NB4 (cell line): ENCODE measurements around the gene AXL.
"Not testable (repeated sequence)": the region's sequence is repeated elsewhere in the genome, so short reads cannot be mapped to it uniquely, and the experiment has no call there.

Experiments
- DNase-seq: peaks from one replicate; pipeline ENCODE4 v3.0.0; 2010; ENCODE audit warnings: low read depth
- H3K4me3 ChIP-seq: one replicate; pipeline ENCODE4 v1.5.1; 2011; ENCODE audit warnings: mild to moderate bottlenecking, low read depth, low read length, moderate library complexity
- CTCF ChIP-seq: IDR thresholded peaks from one replicate; pipeline ENCODE4 v1.5.1; 2012; ENCODE audit warnings: low read depth, low read length
- MAX ChIP-seq: IDR thresholded peaks from 2 replicates; pipeline ENCODE4 v1.6.1; 2011; ENCODE audit warnings: low read depth, low read length
- MYC ChIP-seq: IDR thresholded peaks from 2 replicates; pipeline ENCODE4 v1.6.1; 2011; ENCODE audit warnings: low read depth, low read length
- POLR2A ChIP-seq: IDR thresholded peaks from 2 replicates; pipeline ENCODE4 v1.6.1; 2011; ENCODE audit warnings: mild to moderate bottlenecking; ENCODE audit not compliant: insufficient read length; ENCODE audit errors: extremely low read depth

The AXL gene

GRCh38 chr19:41228486-41228885, 9.5 kb downstream of the AXL start:
- no peak for TF ChIP-seq MAX
- no peak for TF ChIP-seq CTCF
- no peak for TF ChIP-seq MYC
- TF ChIP-seq POLR2A, result no peak
- DNase-seq, result no peak
- H3K4me3 ChIP-seq, result no peak overlapping the region

GRCh38 chr19:41229338-41229737, 10.3 kb downstream of the AXL start:
- H3K4me3 ChIP-seq, DNase-seq: not testable (repeated sequence)

- TF ChIP-seq CTCF (no peak), MYC (no peak), POLR2A (no peak), MAX (no peak)
- DNase-seq, result no peak
- no peak overlapping the region for H3K4me3 ChIP-seq
Observed at GRCh38 chr19:41230067-41230857, 11.2 kb downstream of the AXL start.

GRCh38 chr19:41232686-41233085, 13.7 kb downstream of the AXL start:
- no peak overlapping the region for H3K4me3 ChIP-seq
- TF ChIP-seq MAX (no peak), CTCF (no peak), POLR2A (no peak), MYC (no peak)
- DNase-seq, result no peak

- H3K4me3 ChIP-seq, result no peak overlapping the region
- DNase-seq, result peak; percentile 52
- no peak for TF ChIP-seq CTCF
- TF ChIP-seq MAX, result no peak
- TF ChIP-seq MYC, result no peak
- TF ChIP-seq POLR2A, result no peak
Observed at GRCh38 chr19:41233748-41234240, 14.8 kb downstream of the AXL start.

- TF ChIP-seq POLR2A, result no peak
- TF ChIP-seq CTCF, result no peak
- no peak for TF ChIP-seq MYC
- TF ChIP-seq MAX, result no peak
- no peak for DNase-seq
Observed at GRCh38 chr19:41234512-41235168, 15.6 kb downstream of the AXL start.

More at GRCh38 chr19:41234512-41235168, 15.6 kb downstream of the AXL start:
- no peak overlapping the region for H3K4me3 ChIP-seq
